RPMI7951 (cell line): ENCODE results near the gene RPS2. TPM values are rescaled to one million over a fixed set of nuclear protein-coding genes. Genes with fewer than 3 reads are reported as not detected.
"Not testable (repeated sequence)": the region's sequence is repeated elsewhere in the genome, so short reads cannot be mapped to it uniquely, and the experiment has no call there.

Source experiments
- DNase-seq: peaks from one replicate; pipeline ENCODE4 v3.0.0-alpha.2; 2012; ENCODE audit warnings: low read depth
- total RNA-seq: library from RNA; depleted of rRNA; stranded (reverse); fragments of >200 nt; shearing (Covaris generic); gene quantifications from 2 replicates; pipeline ENCODE4 v1.2.3, GENCODE V29; 2014; rRNA removed

The RPS2 gene
- total RNA-seq, 1 experiment from 2014 or later, result 1,519 TPM

DNA sequence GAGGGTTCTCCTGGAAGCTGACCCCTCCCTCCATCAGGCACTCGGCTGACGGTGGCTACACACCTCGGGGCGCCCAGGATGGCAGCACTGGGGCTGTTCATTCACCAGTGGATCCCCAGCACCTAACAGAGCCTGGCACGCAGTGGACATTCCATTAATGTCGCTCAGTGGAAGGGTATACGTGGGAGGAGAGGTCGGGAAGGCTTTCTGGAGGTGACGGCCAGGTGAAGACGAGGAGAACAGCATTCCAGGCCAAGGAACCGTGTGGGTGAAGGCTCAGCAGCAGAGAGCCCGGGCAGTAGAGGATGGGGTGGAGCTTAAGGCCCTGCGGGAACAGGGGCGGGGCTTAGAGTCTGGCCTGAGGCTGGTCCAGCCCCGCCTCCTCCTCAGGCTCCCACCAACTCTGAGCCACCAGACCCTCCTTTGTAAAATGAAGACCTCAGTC is 43.9 kb downstream of the RPS2 start:
- no peak for DNase-seq

DNA sequence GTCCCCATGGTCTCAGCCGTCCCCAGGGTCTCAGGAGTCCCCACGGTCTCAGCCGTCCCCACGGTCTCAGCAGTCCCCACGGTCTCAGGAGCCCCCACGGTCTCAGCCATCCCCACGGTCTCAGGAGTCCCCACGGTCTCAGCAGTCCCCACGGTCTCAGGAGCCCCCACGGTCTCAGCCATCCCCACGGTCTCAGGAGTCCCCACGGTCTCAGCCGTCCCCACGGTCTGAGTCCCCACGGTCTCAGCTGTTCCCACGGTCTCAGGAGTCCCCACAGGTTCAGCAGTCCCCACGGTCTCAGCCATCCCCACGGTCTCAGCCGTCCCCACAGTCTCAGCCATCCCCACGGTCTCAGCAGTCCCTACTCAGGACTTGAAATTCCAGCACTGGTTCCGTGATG is 44.5 kb downstream of the RPS2 start:
- not testable (repeated sequence) for DNase-seq

DNA sequence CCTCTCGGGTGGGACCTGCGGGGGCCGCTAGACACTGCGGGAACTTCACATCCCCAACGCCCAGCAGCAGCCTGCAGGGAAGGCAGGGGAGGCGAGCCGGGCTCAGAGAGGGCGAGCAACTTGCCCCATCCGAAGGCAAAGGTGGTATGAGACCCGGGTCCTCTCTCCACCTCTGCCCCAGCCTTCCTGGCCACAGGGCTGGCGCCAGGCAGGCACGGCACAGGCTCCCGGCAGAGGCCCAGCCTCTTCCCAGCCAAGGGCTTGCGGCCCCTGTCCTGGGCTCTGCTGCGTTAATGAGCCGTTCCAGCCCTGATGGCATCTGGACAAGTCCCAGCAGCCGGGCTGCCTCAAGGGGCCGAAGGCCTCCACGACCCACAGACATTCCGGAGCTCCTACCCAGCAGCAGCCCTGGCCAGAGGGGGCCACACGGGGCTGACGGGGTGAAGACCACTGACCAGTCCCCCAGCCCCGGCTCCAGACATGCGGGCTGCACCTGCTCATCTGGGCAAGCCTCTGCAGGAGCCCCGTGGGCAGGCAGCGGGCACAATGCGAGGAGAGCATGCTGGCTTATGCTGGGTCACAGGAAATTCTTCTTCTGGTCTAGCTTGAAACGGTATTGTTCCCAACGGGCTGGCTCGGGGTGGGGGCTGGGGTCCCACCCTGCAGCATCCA is 45.2 kb downstream of the RPS2 start:
- DNase-seq, result no peak

DNA sequence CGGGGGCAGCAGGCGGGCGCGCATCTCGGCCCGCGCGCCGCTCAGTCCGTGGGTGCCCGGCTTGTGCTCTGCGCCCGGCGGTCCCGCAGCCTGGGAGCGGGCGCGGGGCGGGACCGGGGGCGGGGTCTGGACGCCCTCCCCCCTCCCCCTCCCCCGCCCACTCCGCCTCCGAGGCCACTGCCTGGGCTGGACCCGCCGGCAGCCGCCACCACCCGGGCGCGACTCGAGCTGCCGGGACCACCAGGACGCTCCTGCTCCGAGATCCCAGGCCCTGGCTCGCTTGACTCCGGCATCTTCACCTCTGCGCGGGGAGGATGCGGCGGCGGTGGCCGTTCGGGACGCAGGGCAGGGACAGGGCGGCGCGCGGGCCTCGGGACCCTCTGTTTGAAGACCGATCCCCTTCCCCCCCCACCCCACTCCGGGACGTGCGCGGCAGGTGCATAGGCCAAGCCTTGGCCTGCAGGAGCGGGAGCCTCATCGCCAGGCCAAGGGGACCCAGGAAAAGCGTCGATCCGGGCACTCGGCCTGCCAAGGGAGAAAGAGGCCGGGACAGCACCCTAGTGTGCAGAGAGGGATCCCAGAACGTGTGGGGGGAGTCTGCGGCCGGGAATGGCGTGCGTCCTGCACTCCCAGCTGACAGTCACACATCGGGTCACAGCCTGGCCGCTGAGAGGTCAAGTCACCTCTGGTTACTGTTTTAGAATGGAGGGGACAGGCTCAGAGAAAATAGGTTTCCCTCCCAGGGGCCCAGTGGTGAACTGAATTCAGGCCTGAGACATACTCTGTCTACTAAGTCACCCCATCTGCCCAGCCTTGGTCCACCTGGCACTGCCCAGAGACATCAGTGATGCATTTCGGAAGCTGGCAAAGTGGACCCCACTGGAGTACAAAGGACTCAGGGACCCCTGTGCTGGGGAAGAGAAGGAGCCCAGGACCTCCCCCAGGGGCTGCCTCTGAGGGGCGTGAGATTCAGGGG is 46.0 kb downstream of the RPS2 start, which contains the start of gene HS3ST6:
TSS of gene HS3ST6 (minus strand) at position 65 of the 976 bp plus-strand sequence. CDS start 92 bp downstream, outside the sequence.
- DNase-seq, result no peak

DNA sequence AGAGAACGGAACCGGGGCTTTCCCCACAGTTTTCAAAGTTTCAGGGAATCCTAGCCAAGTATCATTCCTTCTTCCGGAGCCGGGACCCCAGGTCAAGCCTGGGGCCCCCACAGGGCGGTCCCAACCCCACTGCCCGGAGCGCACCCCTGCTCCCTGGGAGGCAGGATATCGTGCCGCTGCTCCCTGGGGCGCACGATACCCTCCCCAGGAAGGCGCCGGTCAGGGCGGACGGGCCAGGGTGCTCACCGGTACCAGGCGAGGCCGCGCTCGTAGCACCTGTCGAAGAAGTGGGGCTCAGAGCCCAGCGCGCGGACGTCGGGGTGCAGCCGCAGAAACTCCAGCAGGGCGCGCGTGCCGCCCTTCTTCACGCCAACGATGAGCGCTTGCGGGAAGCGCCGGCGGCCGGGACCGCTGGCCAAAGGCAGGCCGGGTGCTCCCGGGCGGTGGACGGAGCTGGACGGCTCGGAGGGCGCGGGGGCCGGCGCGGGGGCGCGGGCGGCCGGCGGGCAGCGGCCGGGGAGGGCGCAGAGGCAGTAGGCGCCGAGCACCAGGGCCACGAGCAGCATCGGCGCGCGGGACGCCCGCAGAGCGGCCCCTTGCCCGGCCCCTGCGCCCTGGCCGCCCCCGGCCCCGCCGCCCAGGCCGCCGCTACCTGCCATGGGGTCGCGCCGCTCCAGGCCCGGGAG is 46.8 kb downstream of the RPS2 start:
- DNase-seq, result no peak

DNA sequence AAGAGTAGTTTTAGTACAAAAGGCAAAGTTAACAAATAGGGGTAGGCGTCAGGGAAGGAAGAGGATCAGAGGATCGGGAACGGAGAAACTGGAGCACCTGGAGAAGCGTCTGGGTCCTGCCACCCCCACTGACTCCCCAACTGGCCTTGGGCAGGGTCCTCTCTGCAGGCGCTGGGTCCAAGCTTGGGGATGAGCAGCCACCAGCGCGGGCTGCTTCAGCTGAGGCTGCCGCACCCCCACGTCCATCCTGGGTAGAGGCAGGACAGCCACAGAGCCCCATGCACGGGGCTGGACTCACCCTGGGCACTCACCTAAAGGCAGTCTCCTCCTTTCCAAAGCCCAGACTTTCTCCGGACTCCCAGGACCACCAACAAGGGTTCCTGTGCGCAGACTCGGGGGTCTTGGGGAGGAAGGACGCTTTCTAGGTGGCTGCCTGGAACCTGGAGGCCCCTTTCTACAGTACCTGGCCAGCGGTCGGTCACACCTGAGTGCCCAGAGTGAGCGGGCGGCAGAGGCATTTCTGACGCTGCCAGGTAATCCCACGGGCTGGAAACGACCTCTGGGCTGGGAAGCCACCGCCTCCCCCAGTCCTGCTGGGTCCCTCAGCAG is 47.5 kb downstream of the RPS2 start:
- no peak for DNase-seq

DNA sequence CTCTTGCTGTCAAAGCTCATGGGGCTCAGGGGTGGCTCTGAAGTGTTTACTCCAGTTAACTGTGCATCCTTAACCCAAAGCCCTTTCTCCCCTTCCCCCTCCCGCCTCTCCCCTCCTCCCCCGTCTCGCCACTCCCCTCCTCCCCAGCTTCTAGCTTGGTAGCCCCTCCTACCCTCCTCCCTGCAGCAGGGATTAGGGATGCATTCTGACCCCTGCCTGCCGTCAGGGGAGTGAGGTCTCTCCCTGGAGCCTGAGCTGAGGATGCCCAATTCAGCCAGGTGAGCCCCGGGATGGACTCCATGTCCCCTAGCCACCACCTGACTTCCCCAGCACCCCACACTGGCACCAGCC is 48.0 kb downstream of the RPS2 start:
- no peak for DNase-seq

DNA sequence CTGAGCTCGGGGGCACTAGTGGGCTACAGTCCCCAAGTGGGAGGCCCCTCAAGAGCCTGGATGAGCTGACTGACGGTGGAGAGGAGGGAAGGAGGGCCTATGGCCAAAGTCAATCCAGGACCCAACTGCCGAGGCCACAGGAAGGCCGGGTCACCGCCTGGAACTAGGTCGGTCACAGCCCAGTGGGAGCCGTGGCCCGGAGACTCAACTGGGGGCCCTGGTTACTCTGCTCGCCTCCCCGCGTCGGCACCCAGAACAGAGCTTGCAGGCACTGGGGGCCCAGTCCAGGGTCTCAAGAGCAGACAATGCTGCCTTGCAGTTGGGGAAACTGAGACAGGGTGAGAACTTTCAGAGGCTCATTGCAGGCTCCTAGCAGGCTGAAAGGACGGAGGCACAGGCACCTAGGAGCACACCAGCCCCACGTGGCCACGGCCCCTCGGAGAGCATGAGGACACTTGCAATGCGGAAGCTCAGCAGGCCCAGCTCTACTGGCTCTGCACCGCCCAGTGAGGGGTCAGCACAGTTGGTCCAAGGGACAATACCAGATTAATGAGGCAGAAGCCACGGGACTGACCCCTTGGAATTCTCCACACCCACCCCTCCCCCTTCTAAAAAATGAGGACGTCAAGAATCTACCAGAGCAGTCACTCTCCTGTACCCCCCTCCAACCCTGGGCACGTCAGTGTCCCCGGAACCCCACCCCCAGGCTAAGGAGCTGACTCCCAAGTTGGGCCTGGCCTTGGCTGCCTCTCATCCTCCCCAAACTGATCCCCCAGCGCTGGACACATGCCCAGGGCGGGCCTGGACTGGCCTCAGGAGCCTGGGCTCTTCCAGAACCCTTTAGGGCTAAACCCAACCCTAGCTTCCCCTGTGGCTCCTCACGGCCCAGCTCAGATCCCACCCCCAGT is 48.6 kb downstream of the RPS2 start:
- DNase-seq, result no peak

DNA sequence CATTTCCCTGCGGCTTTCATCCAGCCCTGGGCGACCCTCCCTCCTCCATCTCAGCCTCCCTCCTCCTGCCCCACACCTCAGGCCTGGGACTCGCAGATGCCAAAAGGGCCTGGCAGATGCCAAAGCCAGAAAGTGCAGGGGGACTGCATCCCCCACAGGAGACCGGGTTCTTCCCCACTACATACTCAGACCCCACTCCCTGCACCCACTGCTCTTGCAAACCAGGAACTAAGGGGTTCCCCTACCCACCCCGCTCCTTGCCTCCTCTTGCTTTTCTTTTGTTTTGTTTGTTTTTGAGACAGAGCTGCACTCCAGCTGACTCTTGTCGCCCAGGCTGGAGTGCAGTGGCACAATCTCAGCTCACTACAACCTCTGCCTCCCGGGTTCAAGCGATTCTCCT is 49.6 kb downstream of the RPS2 start:
- DNase-seq, result no peak

DNA sequence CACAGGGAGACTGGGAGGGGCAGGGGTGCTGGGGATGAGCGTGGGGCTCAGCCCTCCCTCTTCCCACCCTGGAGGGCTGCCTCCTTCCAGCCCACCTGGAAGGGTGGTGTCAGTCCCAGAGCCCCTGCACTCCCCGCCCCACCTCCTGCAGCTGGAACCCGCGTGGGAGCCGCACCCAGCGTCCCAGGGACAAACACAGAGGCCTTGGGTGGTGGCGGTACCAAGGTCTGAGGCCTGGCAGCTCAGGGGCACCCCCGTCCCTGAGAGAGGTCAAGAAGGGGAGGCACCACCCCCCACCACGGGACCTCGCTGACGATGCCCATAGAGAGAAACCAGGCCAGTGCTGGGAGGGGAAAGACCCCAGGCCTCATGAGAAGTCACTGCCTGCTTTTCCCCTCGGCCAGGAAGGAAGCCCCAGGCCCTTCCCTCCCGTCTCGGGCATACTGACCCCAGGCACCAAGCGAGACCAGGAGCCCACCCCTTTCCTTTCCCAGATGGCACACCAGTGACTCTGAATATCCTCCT is 50.5 kb downstream of the RPS2 start:
- DNase-seq, result no peak

DNA sequence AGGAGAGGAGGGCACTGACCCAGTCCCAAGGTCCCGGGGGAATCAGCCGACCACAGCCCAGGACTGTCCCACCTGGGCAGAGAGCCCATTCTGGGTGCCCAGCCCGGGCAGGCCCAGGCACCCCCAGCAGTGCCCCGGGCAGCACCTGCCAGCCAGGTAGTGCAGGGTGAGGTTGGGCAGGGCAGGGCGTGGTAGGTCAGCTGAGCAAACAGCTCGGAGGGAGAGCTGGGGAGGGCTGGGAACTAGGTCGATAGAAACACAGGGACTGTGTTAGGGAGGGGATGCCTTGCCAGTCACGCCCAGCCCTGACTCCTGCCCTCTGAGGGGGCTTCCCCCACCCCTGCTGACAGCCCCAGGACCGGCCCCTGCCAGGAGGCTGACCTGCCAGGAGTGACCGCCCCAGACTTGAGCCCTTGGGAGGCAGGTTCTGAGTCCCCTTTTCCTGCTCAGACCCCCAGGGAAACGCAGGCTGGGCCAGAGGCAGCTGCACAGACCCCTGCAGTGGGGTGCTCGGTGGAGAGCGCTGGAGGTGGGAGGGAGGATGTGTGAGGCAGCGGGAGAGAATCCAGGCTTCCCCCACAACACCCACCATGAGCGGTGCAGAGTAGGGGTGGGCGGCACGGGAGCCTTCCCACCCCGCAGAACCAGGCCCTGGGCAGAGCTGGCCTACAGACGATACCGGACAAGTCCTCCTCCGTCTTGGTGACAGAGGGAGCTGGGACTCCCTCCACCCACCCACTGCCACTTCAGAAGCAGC is 51.1 kb downstream of the RPS2 start:
- DNase-seq, result no peak

DNA sequence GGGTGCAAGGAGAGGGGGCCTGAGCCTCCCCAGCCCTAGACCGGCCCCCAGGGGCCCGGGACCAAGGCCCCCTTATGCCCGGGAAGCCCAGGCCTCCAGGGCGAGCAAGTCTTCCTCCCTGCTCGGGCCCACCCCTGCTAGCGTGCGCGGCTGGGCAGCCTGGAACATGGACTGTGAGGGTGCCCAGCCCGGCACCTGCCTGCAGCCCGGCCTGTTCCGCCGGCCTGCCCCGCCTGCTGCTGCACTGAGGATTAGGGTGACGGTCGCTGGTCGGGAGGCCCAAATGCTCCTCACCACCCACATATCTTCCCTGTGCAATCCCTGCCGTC is 52.4 kb downstream of the RPS2 start:
- no peak for DNase-seq

Other genes starting within 250 kb of the RPS2 start
- 50.2 and 65.5 TPM in 2 replicates for gene NME3, start 193.3 kb downstream of the RPS2 start, total RNA-seq
- 1.1 and 1.6 TPM in 2 replicates for gene EME2, start 192.0 kb downstream of the RPS2 start, total RNA-seq
- 82.5 and 136 TPM in 2 replicates for gene MRPS34, start 191.7 kb downstream of the RPS2 start, total RNA-seq
- gene SPSB3, start 182.3 kb downstream of the RPS2 start, total RNA-seq, result 15.6 and 22.7 TPM in 2 replicates
- gene NUBP2, start 181.9 kb downstream of the RPS2 start, total RNA-seq, result 50.1 and 71.5 TPM in 2 replicates
- not detected in 2 replicates for gene IGFALS, start 171.1 kb downstream of the RPS2 start, total RNA-seq
- 50.7 and 68.8 TPM in 2 replicates for gene HAGH, start 138.0 kb downstream of the RPS2 start, total RNA-seq
- 39.3 and 54.6 TPM in 2 replicates for gene FAHD1, start 137.6 kb downstream of the RPS2 start, total RNA-seq
- gene MEIOB, start 92.7 kb downstream of the RPS2 start, total RNA-seq, result not detected in 2 replicates
- not detected in 2 replicates for gene HS3ST6, start 46.4 kb downstream of the RPS2 start, total RNA-seq
- 12.2 and 14.4 TPM in 2 replicates for gene MSRB1, start 21.6 kb downstream of the RPS2 start, total RNA-seq
- gene RPL3L, start 10.1 kb downstream of the RPS2 start, total RNA-seq, result not detected in 2 replicates
- gene NDUFB10, start 5.3 kb downstream of the RPS2 start, total RNA-seq, result 209 and 290 TPM in 2 replicates
- gene RNF151, start 2.0 kb upstream of the RPS2 start, total RNA-seq, result not detected in 2 replicates
- gene TBL3, start 7.2 kb upstream of the RPS2 start, total RNA-seq, result 28.8 and 40.4 TPM in 2 replicates
- gene NOXO1, start 16.6 kb upstream of the RPS2 start, total RNA-seq, result not detected in 2 replicates
- 6.7 and 16.5 TPM in 2 replicates for gene GFER, start 19.4 kb upstream of the RPS2 start, total RNA-seq
- 5.5 and 6.6 TPM in 2 replicates for gene SYNGR3, start 25.1 kb upstream of the RPS2 start, total RNA-seq
- gene ZNF598, start 45.0 kb upstream of the RPS2 start, total RNA-seq, result 9.7 and 13.6 TPM in 2 replicates
- 0.20 and 0.24 TPM in 2 replicates for gene NPW, start 55.0 kb upstream of the RPS2 start, total RNA-seq
- 49.0 and 51.1 TPM in 2 replicates for gene NHERF2, start 62.1 kb upstream of the RPS2 start, total RNA-seq
- 24.8 and 48.2 TPM in 2 replicates for gene NTHL1, start 83.0 kb upstream of the RPS2 start, total RNA-seq
- gene TSC2, start 83.2 kb upstream of the RPS2 start, total RNA-seq, result 19.0 and 19.5 TPM in 2 replicates
- 19.1 and 29.9 TPM in 2 replicates for gene PKD1, start 171.1 kb upstream of the RPS2 start, total RNA-seq
- 0.20 and 0.72 TPM in 2 replicates for gene RAB26, start 183.8 kb upstream of the RPS2 start, total RNA-seq
- 47.7 and 57.2 TPM in 2 replicates for gene TRAF7, start 191.0 kb upstream of the RPS2 start, total RNA-seq
- not detected in 2 replicates for gene CASKIN1, start 231.8 kb upstream of the RPS2 start, total RNA-seq
- gene MLST8, start 240.6 kb upstream of the RPS2 start, total RNA-seq, result 19.9 and 23.4 TPM in 2 replicates
- gene BRICD5, start 246.0 kb upstream of the RPS2 start, total RNA-seq, result 0.96 and 0.98 TPM in 2 replicates